Kidney tubule cell (primary cell): Measurements from ENCODE around the gene CDKN1B.
A peak's percentile ranks its signal among the peaks of the same experiment; 100 is the strongest.

Source experiments
- DNase-seq: peaks from one replicate; pipeline ENCODE4 v3.0.0-alpha.2; 2018; ENCODE audit warnings: low spot score

CDKN1B gene

GRCh38 chr12:12716793-12717585, at the start of gene CDKN1B:
CDKN1B (plus strand) TSS chr12:12717368; CDS start chr12:12717840, 472 bp downstream.
- peak; percentile 93 for DNase-seq

- no peak for DNase-seq
Measured at GRCh38 chr12:12668005-12668404, 49.2 kb upstream of the CDKN1B start.

GRCh38 chr12:12669020-12669419, 48.1 kb upstream of the CDKN1B start:
- no peak for DNase-seq

DNA sequence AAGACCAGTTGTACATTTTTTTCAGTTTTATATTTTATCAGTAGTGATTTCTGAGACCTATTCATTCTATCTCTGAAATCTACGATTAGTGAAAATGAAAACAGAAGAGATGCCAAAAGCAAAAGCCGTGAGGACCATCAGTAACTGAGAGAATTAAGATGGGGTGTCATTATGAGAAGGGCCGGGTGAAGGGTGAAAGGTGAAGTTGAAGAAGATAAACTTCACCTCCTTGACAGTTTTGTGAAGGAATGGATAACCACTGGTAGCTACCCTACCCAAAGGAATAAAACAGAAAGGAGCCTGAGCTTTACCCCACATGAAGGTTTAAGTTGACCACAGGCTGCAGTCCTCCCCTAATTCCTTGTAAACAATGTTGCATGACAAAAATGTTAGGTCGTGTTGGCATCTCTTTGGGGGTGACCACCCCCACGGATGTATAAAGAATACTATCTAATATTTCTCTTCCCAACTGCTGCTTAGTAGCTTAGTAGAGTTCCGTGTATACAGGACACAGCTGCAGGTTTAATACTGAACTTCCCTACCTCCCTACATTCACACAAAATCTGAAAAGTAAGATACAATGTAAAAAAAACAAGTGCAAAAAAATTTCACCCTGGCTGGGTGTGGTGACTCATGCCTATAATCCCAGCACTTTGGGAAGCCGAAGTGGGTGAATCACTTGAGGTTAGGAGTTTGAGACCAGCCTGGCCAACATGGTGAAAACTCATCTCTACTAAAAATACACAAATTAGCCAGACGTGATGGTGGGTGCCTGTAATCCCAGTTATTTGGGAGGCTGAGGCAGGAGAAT, 45.1 kb upstream of the CDKN1B start:
- peak; percentile 73 for DNase-seq

DNA sequence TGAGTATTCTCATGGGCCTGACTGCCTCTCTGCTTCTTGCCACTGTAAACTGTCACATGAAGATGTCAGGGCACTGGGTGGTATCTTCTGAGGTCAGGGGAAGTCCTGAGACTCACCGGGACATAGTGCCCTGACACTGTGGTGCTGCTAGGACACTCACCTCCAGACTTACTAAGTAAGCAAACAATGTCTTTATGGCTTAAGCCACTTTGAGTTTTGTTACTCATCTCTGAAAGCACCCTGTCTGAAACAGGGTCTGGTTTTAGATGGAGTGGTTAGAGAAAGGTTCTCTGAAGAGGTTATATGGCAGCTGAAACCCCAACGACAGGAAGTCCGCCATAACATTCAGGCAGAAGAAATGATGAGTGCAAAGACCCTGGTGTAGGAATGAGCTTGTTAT, 43.9 kb upstream of the CDKN1B start:
- DNase-seq, result peak; percentile 71

DNA sequence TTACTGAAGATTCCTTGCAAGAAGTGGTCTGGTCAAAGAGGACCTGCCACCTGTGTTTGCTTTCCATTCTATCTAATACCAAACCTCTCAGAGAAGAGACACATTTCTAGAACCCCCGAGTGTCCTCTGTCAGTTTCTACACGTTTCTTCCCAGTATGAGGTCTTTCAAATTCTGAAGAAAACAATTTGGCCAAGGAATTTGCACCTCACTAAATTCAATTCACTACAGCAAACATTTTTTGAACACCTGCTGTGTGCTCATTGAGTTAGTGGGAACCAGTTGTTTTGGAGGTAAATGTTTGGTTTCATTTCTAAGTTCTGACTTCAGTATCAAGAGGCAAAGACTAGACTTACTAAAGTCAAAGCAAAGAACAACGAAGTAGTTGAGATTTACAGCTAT, 40.6 kb upstream of the CDKN1B start:
- DNase-seq, result no peak

DNA sequence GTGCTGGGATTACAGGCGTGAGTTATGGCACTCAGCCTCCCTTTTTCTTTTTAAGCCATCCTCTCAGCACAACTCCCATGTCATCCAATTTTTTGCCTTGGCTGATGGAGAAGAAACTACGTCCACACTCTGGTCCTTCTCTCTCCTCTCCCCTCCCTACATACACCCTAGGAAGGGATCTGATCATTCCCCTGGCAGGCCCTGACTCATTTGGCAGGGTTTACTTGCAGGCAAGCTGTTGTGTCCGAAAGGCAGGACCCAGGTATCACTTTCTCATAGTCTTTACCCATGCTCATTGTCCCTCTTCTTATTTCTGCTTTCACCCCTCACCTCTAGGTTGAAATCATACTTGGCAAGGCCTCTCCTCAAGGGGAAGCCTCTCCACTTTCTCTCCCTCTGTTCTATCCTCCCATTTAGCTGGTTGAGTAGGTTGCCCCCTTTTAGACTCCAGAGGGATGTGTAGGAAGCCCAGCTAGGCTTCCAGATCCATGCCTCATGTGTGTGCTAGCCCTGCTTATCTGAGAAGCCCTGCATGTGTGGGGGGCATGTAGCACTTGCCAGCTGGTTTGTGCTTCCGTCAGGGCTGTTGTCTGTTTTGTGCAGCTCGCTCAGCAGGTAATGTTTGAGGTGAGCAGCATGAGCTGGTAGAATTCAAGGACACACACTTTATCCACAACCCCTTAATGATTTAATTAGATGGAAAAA, 36.0 kb upstream of the CDKN1B start:
- no peak for DNase-seq

GRCh38 chr12:12682284-12682683, 34.9 kb upstream of the CDKN1B start:
- DNase-seq, result no peak

DNA sequence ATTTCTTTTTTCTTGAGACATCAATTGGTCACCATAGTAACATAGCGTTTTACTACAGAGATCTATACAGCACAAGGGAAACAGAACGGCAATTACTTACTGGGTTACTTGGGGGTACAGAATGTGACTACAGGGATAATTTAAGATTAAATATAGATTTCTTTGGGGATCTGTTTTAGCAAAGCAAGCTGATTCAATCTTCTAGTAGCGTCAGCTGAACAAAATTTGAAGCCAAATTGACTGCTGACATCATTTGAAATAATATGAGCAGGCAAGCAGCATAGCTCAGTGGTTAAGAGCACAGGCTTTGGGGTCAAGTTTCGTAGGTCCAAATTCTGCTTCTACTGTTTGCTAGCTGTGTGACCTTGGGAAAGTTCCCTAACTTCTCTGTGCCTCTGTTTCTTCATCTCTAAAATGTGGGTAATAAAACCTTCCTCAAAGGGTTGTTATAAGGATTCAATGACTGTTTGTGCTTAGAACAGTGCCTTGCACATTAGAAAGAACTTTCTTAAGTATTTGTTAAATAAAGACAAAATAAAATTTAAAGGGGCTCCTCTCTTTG, 34.0 kb upstream of the CDKN1B start:
- DNase-seq, result no peak

- DNase-seq, result no peak
Measured at GRCh38 chr12:12683725-12684124, 33.4 kb upstream of the CDKN1B start.

- peak; percentile 24 for DNase-seq
Measured at GRCh38 chr12:12684375-12685106, 32.6 kb upstream of the CDKN1B start.

DNA sequence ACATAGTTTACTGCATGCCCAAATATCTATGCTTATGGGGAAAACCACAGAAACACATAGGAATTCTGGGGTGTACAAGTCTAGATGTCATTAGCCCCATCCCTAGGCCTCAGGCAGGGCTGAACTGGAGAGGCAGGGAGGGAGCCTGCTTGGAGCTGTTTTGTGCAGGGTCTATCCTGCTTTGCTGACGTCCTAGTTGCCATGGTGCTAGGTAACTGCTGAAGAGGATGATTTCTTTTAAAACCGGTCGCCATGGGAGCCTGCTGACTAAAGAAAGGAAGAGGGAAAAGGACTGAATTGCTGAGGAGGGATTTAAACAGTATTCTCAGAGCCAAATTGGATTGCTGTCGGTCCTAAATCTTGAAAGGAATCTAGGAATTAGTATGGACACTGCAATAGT, 31.9 kb upstream of the CDKN1B start:
- no peak for DNase-seq

DNA sequence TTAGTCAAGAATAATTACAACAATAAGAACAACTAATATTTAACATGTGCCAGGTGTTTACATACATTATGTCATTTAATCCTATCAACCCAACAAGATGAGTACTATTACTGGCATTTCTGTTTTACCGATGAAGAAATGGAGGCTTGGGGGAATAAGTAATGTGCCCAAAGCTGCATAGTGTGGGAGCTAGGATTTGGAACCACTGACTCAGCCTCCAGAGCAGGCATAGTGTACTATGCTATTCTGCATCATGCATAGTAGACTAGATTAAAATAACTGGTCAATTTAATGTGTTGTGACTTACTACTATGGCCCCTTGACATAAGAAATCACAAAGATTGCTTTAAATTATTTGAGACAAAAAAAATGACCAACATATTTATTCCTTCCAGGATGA, 30.7 kb upstream of the CDKN1B start:
- DNase-seq, result no peak

DNA sequence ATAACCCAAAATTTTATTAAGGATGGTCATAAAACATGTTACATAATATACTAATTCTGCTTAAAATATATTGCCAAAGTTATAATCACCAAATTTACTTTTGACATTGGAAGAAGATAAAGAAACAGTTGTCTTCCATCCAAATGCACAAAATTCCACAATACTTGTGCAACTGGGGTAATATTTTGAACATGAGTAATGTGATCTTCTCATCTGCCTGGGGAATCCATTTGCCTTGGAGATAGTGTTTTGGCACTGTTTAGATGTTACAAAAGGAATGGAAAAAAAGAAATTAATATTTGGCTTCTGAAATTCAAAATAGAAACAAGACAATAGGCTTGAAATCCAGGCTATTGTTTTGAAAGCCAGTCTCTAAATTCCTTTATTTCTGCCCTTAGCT, 30.2 kb upstream of the CDKN1B start:
- DNase-seq, result no peak

DNA sequence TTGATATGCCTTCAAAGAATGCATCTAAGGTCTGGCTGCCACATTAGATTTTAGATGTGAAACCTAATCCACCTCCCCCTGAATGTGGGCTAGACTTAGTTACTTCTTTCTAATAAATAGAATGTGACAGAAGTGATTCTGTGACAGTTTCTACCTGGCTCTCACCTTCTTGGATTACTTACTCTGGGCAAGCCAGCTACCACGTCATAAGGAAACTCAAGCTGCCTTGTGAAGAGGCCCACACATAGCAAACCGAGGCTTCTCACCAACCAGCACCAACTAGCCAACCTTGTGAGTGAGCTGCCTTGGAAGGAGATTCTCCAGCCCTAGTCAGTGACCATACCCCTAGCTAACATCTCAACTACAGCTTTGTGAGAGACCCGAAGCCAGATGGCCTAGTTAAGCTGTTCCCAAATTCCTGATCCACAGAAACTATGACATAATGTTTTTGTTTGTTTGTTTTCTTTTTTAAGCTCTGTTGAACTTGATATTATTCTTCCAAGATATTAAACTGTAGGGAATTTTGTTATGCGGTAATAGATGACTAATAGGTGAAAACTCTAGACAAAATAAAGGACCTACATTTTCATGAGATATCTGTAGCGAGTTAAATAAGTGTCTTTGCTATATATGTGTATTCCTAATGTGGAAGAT, 27.4 kb upstream of the CDKN1B start:
- DNase-seq, result no peak

- DNase-seq, result no peak
Measured at GRCh38 chr12:12691549-12691948, 25.6 kb upstream of the CDKN1B start.

DNA sequence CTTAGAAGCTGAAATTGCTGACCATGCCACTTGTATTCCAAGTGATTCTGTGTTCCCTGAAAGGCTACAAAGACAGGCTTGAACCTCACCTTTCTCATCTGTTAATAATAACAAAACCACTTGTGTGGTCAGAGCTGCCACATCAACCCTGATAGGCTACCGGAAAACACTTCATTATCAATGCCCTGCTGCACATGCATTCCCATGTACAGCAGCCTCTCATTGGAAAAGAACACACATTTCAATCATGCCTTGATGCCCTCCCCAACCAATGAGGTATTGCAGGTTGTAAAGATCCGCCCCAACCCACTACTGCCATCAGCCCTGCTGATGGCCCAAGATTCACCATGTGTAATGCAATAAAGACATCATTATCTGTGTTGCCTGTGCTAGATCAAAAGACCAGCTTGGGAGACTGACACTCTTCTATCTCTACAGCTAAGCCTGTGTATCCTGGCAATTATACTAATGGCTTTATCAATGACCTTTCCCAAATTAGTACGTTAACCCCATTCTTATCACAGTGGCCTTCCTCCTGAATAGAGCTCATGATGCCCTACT, 24.0 kb upstream of the CDKN1B start:
- peak; percentile 82 for DNase-seq

- DNase-seq, result peak; percentile 86
Measured at GRCh38 chr12:12696562-12697383, 20.4 kb upstream of the CDKN1B start.

DNA sequence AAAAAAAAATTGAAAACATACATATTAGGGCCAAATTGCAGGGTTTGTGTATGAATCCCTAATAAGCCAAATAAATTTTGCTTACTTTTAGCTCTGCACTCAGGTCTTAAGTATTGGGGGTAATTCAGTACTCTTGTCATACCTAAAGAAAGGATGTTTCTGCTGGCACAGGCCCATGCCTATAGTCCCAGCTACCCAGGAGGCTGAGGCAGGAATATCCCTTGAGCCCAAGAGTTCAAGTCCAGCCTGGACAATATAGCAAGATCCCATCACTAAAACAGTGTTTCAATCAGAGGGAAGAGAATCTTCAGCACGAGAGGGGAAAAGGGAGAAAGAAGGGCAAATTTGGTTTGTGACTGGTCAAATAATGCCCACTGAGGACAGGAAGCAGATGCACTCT, 17.8 kb upstream of the CDKN1B start:
- no peak for DNase-seq

GRCh38 chr12:12700254-12700653, 16.9 kb upstream of the CDKN1B start:
- DNase-seq, result no peak
